Endothelial cell of umbilical vein (primary cell): ENCODE results near the gene LIAS. TPM values are rescaled to one million over a fixed set of nuclear protein-coding genes. Genes with fewer than 3 reads are reported as not detected.
"Not testable (repeated sequence)": the region's sequence is repeated elsewhere in the genome, so short reads cannot be mapped to it uniquely, and the experiment has no call there.

Experiments
- BruUV-seq: library from RNA; stranded (reverse); fragments of 400-500 nt; replicated peaks from 2 replicates; lab custom pipeline; 2021; lab: Mats Ljungman, UMichigan
- CTCF ChIA-PET: fragments of 300-600, 350-600 bp; sonication (Branson Sonifier 250); formaldehyde crosslinking; loops from one replicate; lab custom pipeline; 2021; ENCODE audit warnings: antibody characterized with exemption, inconsistent platforms; lab: Charles Lee
- POLR2A ChIA-PET: fragments of 300-600, 350-600 bp; sonication (Branson Sonifier 250); formaldehyde crosslinking; loops from one replicate; lab custom pipeline; 2021; ENCODE audit warnings: antibody characterized with exemption, inconsistent platforms; lab: Charles Lee
- DNase-seq: peaks from one replicate; pipeline ENCODE4 v3.0.0-alpha.2; 2011; ENCODE audit warnings: low read depth, low spot score
- FAIRE-seq: peaks from 2 replicates; lab custom pipeline; 2011; peaks lifted over from hg19 to GRCh38; lab: Jason Lieb, UNC
- H2AFZ ChIP-seq: 2 replicates; pipeline ENCODE4 v1.6.0; 2012; ENCODE audit warnings: low read depth, low read length, control low read depth, inconsistent platforms
- H3K27ac ChIP-seq: 2 replicates; pipeline ENCODE4 v1.5.1; 2011; ENCODE audit warnings: low read depth, mild to moderate bottlenecking, control low read depth, low read length, moderate library complexity; ENCODE audit not compliant: insufficient read depth
- H3K27me3 ChIP-seq, 2 experiments: 2 replicates each; pipeline versions ENCODE4 v1.6.0 to v1.6.1; 2011; ENCODE audit warnings: low read length in 2 of 2, mixed read lengths in 1 of 2; ENCODE audit not compliant: control insufficient read depth in 2 of 2, insufficient read depth in 2 of 2
- H3K36me3 ChIP-seq, 2 experiments: 2 replicates in 1 of 2; 3 replicates in 1 of 2; pipeline ENCODE4 v1.5.1; 2011; ENCODE audit warnings: low read length in 2 of 2, mild to moderate bottlenecking in 1 of 2, moderate library complexity in 1 of 2; ENCODE audit not compliant: control insufficient read depth in 2 of 2, insufficient read depth in 2 of 2; ENCODE audit errors: extremely low read depth in 1 of 2
- H3K4me1 ChIP-seq: 3 replicates; pipeline ENCODE4 v1.5.1; 2011; ENCODE audit warnings: mild to moderate bottlenecking, low read length; ENCODE audit not compliant: control insufficient read depth, insufficient read depth; ENCODE audit errors: extremely low read depth
- H3K4me2 ChIP-seq: 2 replicates; pipeline ENCODE4 v1.6.1; 2011; ENCODE audit warnings: low read length, control low read depth, mixed read lengths; ENCODE audit not compliant: insufficient read depth
- H3K4me3 ChIP-seq, 3 experiments: fragments of 200-600 bp in 1 of 3; sonication (generic), shearing (Covaris generic) in 1 of 3; replicated peaks in 1 of 3; 2 replicates each; pipeline ENCODE4 v1.5.1; 2011 to 2016; ENCODE audit warnings: control low read depth in 3 of 3, low read length in 3 of 3, mild to moderate bottlenecking in 2 of 3, inconsistent platforms in 1 of 3, low read depth in 1 of 3, moderate library complexity in 1 of 3; ENCODE audit not compliant: insufficient read depth in 1 of 3
- H3K79me2 ChIP-seq: 2 replicates; pipeline ENCODE4 v1.6.0; 2012; ENCODE audit warnings: low read length, inconsistent platforms; ENCODE audit not compliant: control insufficient read depth, insufficient read depth
- H3K9ac ChIP-seq: replicated peaks from 2 replicates; pipeline ENCODE3; 2011; ENCODE audit warnings: low read length, control low read depth; ENCODE audit not compliant: insufficient read depth; ENCODE audit errors: extremely low read depth
- H3K9me1 ChIP-seq: replicated peaks from 3 replicates; pipeline ENCODE4 v1.6.0; 2011; ENCODE audit warnings: mild to moderate bottlenecking, low read length; ENCODE audit not compliant: control insufficient read depth, insufficient read depth; ENCODE audit errors: extremely low read depth
- H3K9me3 ChIP-seq: replicated peaks from 2 replicates; pipeline ENCODE4 v1.5.1; 2012; ENCODE audit warnings: low read length, inconsistent platforms; ENCODE audit not compliant: control insufficient read depth, insufficient read depth
- H4K20me1 ChIP-seq: replicated peaks from 2 replicates; pipeline ENCODE3; 2011; ENCODE audit warnings: mild to moderate bottlenecking, low read length; ENCODE audit not compliant: control insufficient read depth, insufficient read depth; ENCODE audit errors: extremely low read depth
- FOS ChIP-seq: IDR thresholded peaks from 2 replicates; pipeline ENCODE4 v1.6.1; 2011; ENCODE audit warnings: mild to moderate bottlenecking, low read length, moderate library complexity, borderline replicate concordance; ENCODE audit not compliant: insufficient read depth
- MAX ChIP-seq: IDR thresholded peaks from 2 replicates; pipeline ENCODE4 v1.6.1; 2011; ENCODE audit not compliant: insufficient read depth, insufficient read length
- dilution Hi-C: fragments of 300-500 bp; cut with MboI; formaldehyde crosslinking; loops from one replicate; pipeline ENCODE4 v1.15.0; 2019; ENCODE audit warnings: low sequenced_read_pairs; ENCODE audit not compliant: extremely low pct_ligation_motif_present
- intact Hi-C: fragments of 100-400 bp; cut with micrococcal nuclease; formaldehyde crosslinking; loops from one replicate; pipeline ENCODE4 v1.10.0; 2022
- polyA plus RNA-seq, 4 experiments: library from polyadenylated mRNA; depleted of rRNA in 3 of 4; stranded (reverse) in 3 of 4; unstranded in 1 of 4; fragments of >200 nt; gene quantifications; 2 replicates each; pipeline versions ENCODE4 v1.2.1 to v1.2.3, GENCODE V29; 2011 to 2012; ENCODE audit warnings: missing spikeins in 1 of 4
- total RNA-seq: library from RNA; stranded (reverse); gene quantifications from 2 replicates; pipeline ENCODE4 v1.2.3, GENCODE V29; 2021

LIAS gene
- total and polyA plus RNA-seq, 2 donors (not counting 3 experiments of a cell fraction or from before 2014, with no cell fraction given): 5.5 to 11.3 TPM

GRCh38 chr4:39502019-39502663 lies 43.3 kb downstream of the LIAS start:
- H3K27ac ChIP-seq: no peak overlapping the region
- no peaks in the 10 kb centered on the region for H3K79me2 ChIP-seq
- H3K9ac ChIP-seq: no peak overlapping the region
- DNase-seq (peak; percentile 13), FAIRE-seq (no peak)
- H3K9me3 ChIP-seq: no peaks in the 10 kb centered on the region
- H3K4me2 ChIP-seq: no peak overlapping the region
- H3K4me3 ChIP-seq: no peak overlapping the region
- no peaks in the 10 kb centered on the region for H3K4me1 ChIP-seq
- H3K9me1 ChIP-seq: no peaks in the 10 kb centered on the region
- CTCF ChIA-PET: interaction anchor here (0.8 to 1.0 kb wide), 3 partner anchors 10 to 19 kb away, joined by 3 read pairs; no protein-coding TSS in a partner anchor
- no peaks in the 10 kb centered on the region for H4K20me1 ChIP-seq
- H2AFZ ChIP-seq: no peak overlapping the region
- POLR2A ChIA-PET: no interaction called here
- dilution Hi-C loops (no loop called here), intact Hi-C loops (no loop called here)
- H3K27me3 ChIP-seq: no peaks in the 10 kb centered on the region
- no TSS peak for BruUV-seq
- no peak for TF ChIP-seq MAX
- TF ChIP-seq FOS: peak; percentile 23
- peaks cover 18 to 23% of the 10 kb centered on the region in 2 experiments for H3K36me3 ChIP-seq

GRCh38 chr4:39502664-39503035 lies 43.8 kb downstream of the LIAS start:
- BruUV-seq, DNase-seq, H3K4me1 ChIP-seq, H3K9ac ChIP-seq, H3K79me2 ChIP-seq, intact Hi-C loops, POLR2A ChIA-PET, H3K4me3 ChIP-seq, H3K9me1 ChIP-seq, H3K4me2 ChIP-seq, FAIRE-seq, dilution Hi-C loops, H3K9me3 ChIP-seq, H2AFZ ChIP-seq, H3K27me3 ChIP-seq, H3K27ac ChIP-seq, H4K20me1 ChIP-seq: not testable (repeated sequence)
- H3K36me3 ChIP-seq: peaks cover 18 to 27% of the 10 kb centered on the region in 2 experiments
- CTCF ChIA-PET: interaction anchor here (0.8 to 1.0 kb wide), 3 partner anchors 9 to 19 kb away, joined by 3 read pairs; no protein-coding TSS in a partner anchor
